Activated CD4-positive, alpha-beta T cell treated with anti-CD3 and anti-CD28 coated beads, Interleukin-2, amount 50 U/mL, for 1 hour (primary cell): Measurements from ENCODE around the gene MTMR8.
"Not testable (repeated sequence)": the region's sequence is repeated elsewhere in the genome, so short reads cannot be mapped to it uniquely, and the experiment has no call there.

Experiments used
- DNase-seq: peaks from one replicate; pipeline ENCODE4 v3.0.0-alpha.2; 2020

MTMR8 gene

GRCh38 chrX:64394874-64395567 is at the start of gene MTMR8:
MTMR8 (minus strand) TSS chrX:64395452; CDS start chrX:64395363, 89 bp downstream.
- peak; percentile 75 for DNase-seq

- no peak for DNase-seq
Measured at GRCh38 chrX:64439551-64439950, 44.3 kb upstream of the MTMR8 start.

GRCh38 chrX:64437665-64438064 is 42.4 kb upstream of the MTMR8 start:
- no peak for DNase-seq

GRCh38 chrX:64437218-64437617 is 42.0 kb upstream of the MTMR8 start:
- no peak for DNase-seq

- no peak for DNase-seq
Measured at GRCh38 chrX:64428371-64428770, 33.1 kb upstream of the MTMR8 start.

- no peak for DNase-seq
Measured at GRCh38 chrX:64427787-64428186, 32.5 kb upstream of the MTMR8 start.

- DNase-seq, result no peak
Measured at GRCh38 chrX:64427281-64427680, 32.0 kb upstream of the MTMR8 start.

GRCh38 chrX:64409730-64410129 is 14.5 kb upstream of the MTMR8 start:
- DNase-seq, result not testable (repeated sequence)

GRCh38 chrX:64398088-64398487 is 2.8 kb upstream of the MTMR8 start:
- no peak for DNase-seq

GRCh38 chrX:64395568-64395929 is 297 bp upstream of the MTMR8 start:
- DNase-seq, result no peak

GRCh38 chrX:64394059-64394873 is 986 bp downstream of the MTMR8 start:
- DNase-seq, result no peak

GRCh38 chrX:64389489-64389888 is 5.8 kb downstream of the MTMR8 start:
- DNase-seq, result no peak

- DNase-seq, result not testable (repeated sequence)
Measured at GRCh38 chrX:64380789-64381188, 14.5 kb downstream of the MTMR8 start.

- no peak for DNase-seq
Measured at GRCh38 chrX:64379924-64380323, 15.3 kb downstream of the MTMR8 start.

GRCh38 chrX:64377753-64378152 is 17.5 kb downstream of the MTMR8 start:
- DNase-seq, result no peak

GRCh38 chrX:64352081-64352480 is 43.2 kb downstream of the MTMR8 start:
- no peak for DNase-seq

GRCh38 chrX:64350521-64350920 is 44.7 kb downstream of the MTMR8 start:
- DNase-seq, result no peak

GRCh38 chrX:64350047-64350446 is 45.2 kb downstream of the MTMR8 start:
- no peak for DNase-seq

GRCh38 chrX:64342811-64343210 is 52.4 kb downstream of the MTMR8 start:
- DNase-seq, result no peak

- no peak for DNase-seq
Measured at GRCh38 chrX:64338296-64338695, 57.0 kb downstream of the MTMR8 start.

- no peak for DNase-seq
Measured at GRCh38 chrX:64334467-64334866, 60.8 kb downstream of the MTMR8 start.

- DNase-seq, result no peak
Measured at GRCh38 chrX:64330284-64330683, 65.0 kb downstream of the MTMR8 start.

- no peak for DNase-seq
Measured at GRCh38 chrX:64321507-64321906, 73.7 kb downstream of the MTMR8 start.

- no peak for DNase-seq
Measured at GRCh38 chrX:64313624-64314023, 81.6 kb downstream of the MTMR8 start.
